ENCODE measurements around the gene DAZAP2. TPM values are rescaled to one million over a fixed set of nuclear protein-coding genes. Genes with fewer than 3 reads are reported as not detected.
"Not testable (repeated sequence)": the region's sequence is repeated elsewhere in the genome, so short reads cannot be mapped to it uniquely, and the experiment has no call there.

The DAZAP2 gene
- total RNA-seq, 1 donor = 139 TPM

DNA sequence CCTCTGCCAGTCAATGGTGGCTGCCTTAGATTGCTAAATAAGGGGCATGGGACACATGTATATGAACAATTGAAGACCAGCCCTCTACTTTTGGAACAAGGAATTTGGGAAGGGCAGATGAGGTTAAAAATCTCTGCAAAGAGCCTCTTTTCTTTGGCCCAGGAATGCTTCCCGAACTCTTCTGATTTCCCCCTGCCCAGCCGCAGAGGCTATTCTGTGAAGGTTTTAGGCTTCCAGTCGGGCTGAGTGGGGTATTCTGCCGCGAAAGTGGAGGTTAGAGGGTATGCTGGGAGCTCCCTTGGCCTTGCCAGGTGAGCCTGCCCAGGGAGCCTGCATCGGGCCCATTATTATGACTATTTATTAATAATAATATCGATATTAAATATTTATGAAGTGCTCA lies 22.0 kb upstream of the DAZAP2 start:
- TF ChIP-seq, protein P1, sequence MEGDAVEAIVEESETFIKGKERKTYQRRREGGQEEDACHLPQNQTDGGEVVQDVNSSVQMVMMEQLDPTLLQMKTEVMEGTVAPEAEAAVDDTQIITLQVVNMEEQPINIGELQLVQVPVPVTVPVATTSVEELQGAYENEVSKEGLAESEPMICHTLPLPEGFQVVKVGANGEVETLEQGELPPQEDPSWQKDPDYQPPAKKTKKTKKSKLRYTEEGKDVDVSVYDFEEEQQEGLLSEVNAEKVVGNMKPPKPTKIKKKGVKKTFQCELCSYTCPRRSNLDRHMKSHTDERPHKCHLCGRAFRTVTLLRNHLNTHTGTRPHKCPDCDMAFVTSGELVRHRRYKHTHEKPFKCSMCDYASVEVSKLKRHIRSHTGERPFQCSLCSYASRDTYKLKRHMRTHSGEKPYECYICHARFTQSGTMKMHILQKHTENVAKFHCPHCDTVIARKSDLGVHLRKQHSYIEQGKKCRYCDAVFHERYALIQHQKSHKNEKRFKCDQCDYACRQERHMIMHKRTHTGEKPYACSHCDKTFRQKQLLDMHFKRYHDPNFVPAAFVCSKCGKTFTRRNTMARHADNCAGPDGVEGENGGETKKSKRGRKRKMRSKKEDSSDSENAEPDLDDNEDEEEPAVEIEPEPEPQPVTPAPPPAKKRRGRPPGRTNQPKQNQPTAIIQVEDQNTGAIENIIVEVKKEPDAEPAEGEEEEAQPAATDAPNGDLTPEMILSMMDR (IDR thresholded peaks at IDR 0.05; ENCODE audit: insufficient read depth, low read depth, low read length) = no peak
- H3K4me3 ChIP-seq (ENCODE audit: low read depth, low read length) = peak overlapping the region; percentile 77
- no peak for DNase-seq (ENCODE audit: low read depth)

DNA sequence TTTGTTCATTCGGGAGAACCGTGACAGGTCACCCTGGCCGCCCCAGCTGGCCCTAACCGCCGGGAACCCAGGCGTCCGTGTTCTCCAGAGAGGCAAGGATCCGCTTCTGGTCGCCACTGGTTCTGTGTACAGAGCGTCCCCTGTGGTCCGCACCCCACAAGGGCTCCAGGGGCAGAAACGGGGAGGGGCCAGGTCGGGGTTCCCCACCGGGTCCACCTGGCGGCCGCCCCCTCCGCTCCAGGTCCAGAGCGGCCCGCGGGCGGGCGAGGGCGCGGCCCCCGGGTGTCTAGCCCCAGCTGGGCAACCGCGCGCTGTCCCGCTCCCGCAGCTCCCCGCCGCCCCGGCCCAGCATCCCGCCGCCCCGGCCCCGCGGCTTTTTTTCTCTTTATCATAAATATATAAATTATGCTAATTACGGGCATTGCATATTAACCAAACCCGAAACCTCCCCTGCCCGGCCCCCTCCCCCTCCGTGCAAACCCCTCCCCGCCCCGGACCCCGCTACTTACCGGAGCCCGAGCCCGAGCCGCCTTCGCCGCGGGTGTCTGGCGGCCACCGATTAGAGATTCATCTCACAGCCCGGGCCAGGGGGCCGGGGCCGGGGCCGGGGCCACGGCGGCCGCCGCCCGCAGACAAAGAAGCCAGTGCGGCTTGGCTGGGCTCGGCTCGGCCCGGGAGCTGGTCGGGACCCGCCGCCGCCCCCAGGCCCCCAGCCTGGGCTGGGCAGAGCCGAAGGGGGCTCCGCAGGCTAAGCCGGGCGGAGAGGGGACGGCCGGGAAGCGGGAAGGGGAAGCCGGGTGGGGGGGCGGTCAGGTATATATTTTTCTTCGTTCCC lies 21.3 kb upstream of the DAZAP2 start:
- TF ChIP-seq, protein P1 (IDR thresholded peaks at IDR 0.05; ENCODE audit: insufficient read depth, low read depth, low read length) = peak; percentile 13
- DNase-seq (ENCODE audit: low read depth) = peak; percentile 8

DNA sequence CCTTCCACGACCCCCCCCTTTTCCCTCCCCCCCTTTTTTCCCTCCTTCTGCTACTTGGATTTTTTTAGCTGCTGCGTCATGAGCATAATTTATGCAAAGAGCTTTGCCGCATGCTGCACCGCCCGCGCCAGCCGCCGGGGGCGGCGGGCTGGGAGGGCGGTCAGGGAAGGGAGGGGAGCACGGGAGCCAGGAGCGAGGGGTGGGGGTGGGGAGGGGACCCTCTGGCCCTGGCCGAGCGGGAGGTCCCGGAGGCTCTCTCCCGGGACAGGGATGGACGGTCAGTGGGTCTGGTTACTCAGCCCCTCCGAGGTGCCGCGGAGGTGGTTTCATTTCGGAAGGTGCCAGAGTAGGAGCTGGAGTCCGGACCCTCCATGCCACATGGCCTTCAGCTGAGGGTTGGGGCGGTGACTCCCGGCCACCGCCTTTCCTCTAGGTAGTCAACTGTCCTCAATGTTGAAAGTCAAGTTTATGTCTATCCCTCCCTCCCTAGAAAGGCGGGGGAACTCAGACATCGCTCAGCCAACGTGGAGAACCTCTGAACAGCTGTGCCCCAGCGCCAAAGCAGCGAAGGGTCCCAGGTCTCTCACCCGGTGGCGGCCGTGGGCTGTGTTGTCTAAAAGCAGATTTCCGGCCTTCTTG lies 20.5 kb upstream of the DAZAP2 start, which contains the start of gene POU6F1:
Gene POU6F1 (minus strand): TSS at position 95 of the 639 bp plus-strand sequence. CDS start 11,226 bp downstream, outside the sequence.
- TF ChIP-seq, protein P1 (IDR thresholded peaks at IDR 0.05; ENCODE audit: insufficient read depth, low read depth, low read length) = peak; percentile 62
- H3K4me3 ChIP-seq (ENCODE audit: low read depth, low read length) = peak within 1 kb of the TSS; percentile 77
- peak; percentile 76 for DNase-seq (ENCODE audit: low read depth)

More for the DNA sequence above, 21.3 kb upstream of the DAZAP2 start:
- peak overlapping the region; percentile 77 for H3K4me3 ChIP-seq (ENCODE audit: low read depth, low read length)

DNA sequence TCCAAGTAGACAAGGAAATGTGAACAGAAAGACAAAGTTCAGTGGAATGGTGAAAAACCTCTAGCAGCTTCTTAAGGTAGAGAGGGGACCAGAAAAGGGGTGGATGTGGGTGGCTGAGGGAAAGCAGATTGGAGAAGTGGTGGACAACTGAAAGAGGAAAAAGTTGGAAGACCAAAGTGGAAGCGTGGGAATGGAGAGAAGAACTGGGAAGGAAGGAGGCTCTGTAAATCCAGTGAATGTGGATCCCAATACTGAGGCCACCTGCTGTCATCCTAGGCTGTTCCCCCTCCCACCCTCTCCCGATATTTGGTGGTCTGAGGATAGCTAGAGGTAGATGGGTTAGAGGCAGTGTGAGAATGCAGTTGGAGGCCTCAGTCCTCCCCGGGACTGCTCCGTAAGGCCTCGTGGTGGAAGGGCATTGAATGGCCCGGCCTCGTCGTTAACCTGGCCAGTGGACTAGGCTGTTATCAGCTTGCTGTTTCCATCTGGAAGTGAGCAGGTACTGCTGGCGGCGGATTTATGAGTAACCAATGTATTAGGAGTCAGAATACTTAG lies 19.9 kb upstream of the DAZAP2 start:
- no peak for DNase-seq (ENCODE audit: low read depth)
- H3K4me3 ChIP-seq (ENCODE audit: low read depth, low read length) = peak overlapping the region; percentile 77
- TF ChIP-seq, protein P1 (IDR thresholded peaks at IDR 0.05; ENCODE audit: insufficient read depth, low read depth, low read length) = no peak

DNA sequence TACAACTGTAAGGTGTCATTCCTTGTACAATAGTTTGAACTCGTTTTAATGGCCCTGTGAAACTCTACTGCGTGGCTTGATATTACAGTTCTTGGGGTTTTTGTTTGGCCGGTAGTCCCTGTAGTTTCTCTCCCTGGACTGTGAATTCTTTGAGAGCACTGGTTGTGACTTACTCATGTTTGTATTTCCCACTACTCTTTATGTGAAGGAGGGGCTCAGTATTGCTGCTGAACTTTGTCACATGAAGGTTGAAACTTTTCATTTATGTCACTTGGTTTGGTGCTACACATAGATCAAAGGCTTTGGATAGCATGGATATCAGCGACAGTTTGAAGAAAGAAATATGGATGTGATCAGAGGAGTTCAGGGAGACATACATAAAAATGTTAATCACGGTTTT lies 19.3 kb upstream of the DAZAP2 start:
- no peak for DNase-seq (ENCODE audit: low read depth)
- TF ChIP-seq, protein P1 (IDR thresholded peaks at IDR 0.05; ENCODE audit: insufficient read depth, low read depth, low read length) = no peak
- no peak overlapping the region for H3K4me3 ChIP-seq (ENCODE audit: low read depth, low read length)

DNA sequence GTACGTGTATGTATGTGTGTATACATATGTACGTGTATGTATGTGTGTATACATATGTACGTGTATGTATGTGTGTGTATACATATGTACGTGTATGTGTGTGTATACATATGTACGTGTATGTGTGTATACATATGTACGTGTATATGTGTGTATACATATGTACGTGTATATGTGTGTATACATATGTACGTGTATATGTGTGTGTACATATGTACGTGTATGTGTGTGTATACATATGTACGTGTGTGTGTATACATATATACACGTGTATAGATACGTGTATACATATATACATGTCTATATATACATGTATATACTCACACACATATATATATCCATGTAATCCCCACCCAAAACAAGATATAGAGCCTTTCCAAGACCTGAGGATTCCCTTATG lies 18.8 kb upstream of the DAZAP2 start:
- DNase-seq (ENCODE audit: low read depth); H3K4me3 ChIP-seq (ENCODE audit: low read depth, low read length): not testable (repeated sequence)

DNA sequence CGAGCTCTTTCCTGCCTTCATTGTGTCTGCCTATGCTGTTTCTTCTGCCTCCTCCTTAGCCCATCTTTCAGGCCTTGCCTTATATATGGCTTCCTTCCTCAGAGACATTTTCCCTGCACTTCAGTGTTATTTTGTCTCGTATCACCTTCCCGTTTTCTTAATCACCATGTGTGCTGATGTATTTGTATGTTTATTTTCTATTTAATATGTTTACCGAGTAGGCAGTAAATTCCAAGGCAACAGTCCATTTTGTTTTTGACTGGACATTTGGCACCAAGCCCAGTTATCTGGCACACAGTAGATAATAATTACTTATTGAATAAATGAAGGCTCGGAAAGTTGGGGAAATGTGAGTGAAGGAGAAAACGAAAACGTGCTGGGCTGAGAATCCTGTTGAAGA lies 16.2 kb upstream of the DAZAP2 start:
- no peak overlapping the region for H3K4me3 ChIP-seq (ENCODE audit: low read depth, low read length)
- peak; percentile 31 for DNase-seq (ENCODE audit: low read depth)
- TF ChIP-seq, protein P1 (IDR thresholded peaks at IDR 0.05; ENCODE audit: insufficient read depth, low read depth, low read length) = no peak

All from fibroblast of villous mesenchyme (primary cell).